ENCODE measurements around the gene BRD3OS.

Gene BRD3OS

DNA sequence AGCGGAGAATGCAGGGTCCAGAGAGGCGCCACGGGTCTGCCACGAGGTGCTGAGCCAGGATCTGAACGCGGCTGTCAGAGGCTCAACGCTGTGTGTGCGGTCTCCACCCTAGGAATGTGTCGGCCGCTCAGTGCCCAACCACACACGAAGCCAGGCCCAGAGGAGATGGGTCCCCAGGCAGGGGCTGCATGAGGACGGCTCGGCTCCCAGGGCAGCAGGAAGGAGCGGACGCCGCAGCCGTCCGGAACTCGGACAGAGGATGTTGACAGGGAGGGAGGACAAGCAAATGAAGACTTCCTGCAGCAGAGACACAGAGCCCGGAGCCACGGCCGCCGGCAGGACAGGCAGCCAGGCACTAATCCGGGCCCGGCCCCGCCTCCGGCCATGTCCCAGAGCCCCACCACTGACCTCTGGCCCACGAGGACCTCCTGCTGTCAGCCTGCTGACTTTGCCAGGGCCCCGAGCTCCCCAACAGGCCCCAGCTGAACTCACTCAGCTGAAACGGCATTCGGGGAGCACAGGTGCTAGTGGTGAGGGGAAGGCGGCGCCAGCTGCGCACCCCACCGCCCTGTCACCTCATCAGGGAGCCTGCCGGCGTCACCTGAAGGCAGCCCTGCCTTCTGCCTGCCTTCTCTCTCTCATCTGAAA lies 45.9 kb upstream of the BRD3OS start:
- TF ChIP-seq, protein P1, sequence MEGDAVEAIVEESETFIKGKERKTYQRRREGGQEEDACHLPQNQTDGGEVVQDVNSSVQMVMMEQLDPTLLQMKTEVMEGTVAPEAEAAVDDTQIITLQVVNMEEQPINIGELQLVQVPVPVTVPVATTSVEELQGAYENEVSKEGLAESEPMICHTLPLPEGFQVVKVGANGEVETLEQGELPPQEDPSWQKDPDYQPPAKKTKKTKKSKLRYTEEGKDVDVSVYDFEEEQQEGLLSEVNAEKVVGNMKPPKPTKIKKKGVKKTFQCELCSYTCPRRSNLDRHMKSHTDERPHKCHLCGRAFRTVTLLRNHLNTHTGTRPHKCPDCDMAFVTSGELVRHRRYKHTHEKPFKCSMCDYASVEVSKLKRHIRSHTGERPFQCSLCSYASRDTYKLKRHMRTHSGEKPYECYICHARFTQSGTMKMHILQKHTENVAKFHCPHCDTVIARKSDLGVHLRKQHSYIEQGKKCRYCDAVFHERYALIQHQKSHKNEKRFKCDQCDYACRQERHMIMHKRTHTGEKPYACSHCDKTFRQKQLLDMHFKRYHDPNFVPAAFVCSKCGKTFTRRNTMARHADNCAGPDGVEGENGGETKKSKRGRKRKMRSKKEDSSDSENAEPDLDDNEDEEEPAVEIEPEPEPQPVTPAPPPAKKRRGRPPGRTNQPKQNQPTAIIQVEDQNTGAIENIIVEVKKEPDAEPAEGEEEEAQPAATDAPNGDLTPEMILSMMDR (IDR thresholded peaks at IDR 0.05), result no peak
- TF ChIP-seq ZFX (IDR thresholded peaks at IDR 0.05; ENCODE audit: borderline replicate concordance), result no peak
- no peak overlapping the region for H3K27ac ChIP-seq

GRCh38 chr9:133979921-133980863 lies 45.1 kb upstream of the BRD3OS start:
- TF ChIP-seq, protein P1 (IDR thresholded peaks at IDR 0.05), result no peak
- no peak for TF ChIP-seq ZFX (IDR thresholded peaks at IDR 0.05; ENCODE audit: borderline replicate concordance)

DNA sequence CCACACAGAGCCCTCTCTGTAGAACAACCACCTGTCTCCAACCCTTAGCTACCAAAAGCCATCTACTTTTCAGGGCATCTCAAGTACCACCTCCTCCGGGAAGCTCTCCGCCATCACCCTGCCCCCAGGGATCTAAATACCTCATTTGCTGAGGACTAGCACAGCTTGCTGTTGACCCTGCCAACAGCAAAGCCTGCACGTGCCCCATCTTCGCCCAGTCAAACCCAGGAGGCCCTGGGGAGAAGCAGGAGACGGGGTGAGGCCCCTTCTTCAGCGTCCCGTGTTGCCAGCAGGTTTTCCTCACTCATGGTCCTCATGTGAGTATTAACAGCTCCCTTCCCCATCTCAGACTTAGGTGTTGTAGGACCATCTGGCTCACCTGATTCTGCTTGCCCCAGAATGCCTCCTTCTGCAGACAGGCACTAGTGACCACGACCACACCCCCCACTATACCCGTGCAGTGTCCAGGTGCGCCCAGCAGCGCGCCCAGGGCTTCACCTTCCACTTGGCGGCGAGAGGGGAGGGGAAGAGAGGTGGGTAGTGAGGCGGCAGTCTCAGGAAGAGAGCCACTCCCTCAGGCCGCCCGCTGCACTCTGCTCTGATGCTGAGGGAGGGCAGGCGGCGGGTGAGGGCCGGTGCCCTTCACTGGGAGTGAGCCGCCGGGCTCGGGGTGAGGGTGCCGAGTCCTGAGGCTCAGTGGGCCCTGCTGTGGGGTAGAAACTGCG lies 44.3 kb upstream of the BRD3OS start:
- no peak overlapping the region for H3K27ac ChIP-seq
- TF ChIP-seq, protein P1 (IDR thresholded peaks at IDR 0.05), result no peak
- TF ChIP-seq ZFX (IDR thresholded peaks at IDR 0.05; ENCODE audit: borderline replicate concordance), result no peak

More at GRCh38 chr9:133979921-133980863, 45.1 kb upstream of the BRD3OS start:
- H3K27ac ChIP-seq, result no peak overlapping the region

DNA sequence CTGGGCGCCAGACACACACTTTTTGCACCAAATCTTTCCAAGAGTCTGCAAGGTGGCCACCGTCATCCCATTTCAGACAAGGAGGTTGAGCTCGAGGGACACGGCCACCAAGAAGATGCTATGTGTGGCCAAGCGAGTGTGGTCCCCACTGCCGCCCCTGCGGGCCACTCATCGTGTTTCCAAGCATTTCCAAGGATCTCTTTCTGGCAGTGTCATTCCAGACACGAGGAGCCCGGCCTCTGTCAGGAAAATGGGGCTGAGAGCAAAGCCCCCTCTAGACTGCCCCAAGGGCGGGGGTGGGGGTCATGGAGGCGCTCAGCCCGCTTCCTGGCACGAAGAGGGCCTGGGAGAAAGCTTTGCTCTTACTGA lies 43.7 kb upstream of the BRD3OS start:
- no peak overlapping the region for H3K27ac ChIP-seq
- TF ChIP-seq ZFX (IDR thresholded peaks at IDR 0.05; ENCODE audit: borderline replicate concordance), result no peak
- TF ChIP-seq, protein P1 (IDR thresholded peaks at IDR 0.05), result no peak

GRCh38 chr9:133981958-133982681 lies 43.2 kb upstream of the BRD3OS start:
- TF ChIP-seq, protein P1 (IDR thresholded peaks at IDR 0.05), result no peak
- TF ChIP-seq ZFX (IDR thresholded peaks at IDR 0.05; ENCODE audit: borderline replicate concordance), result no peak

DNA sequence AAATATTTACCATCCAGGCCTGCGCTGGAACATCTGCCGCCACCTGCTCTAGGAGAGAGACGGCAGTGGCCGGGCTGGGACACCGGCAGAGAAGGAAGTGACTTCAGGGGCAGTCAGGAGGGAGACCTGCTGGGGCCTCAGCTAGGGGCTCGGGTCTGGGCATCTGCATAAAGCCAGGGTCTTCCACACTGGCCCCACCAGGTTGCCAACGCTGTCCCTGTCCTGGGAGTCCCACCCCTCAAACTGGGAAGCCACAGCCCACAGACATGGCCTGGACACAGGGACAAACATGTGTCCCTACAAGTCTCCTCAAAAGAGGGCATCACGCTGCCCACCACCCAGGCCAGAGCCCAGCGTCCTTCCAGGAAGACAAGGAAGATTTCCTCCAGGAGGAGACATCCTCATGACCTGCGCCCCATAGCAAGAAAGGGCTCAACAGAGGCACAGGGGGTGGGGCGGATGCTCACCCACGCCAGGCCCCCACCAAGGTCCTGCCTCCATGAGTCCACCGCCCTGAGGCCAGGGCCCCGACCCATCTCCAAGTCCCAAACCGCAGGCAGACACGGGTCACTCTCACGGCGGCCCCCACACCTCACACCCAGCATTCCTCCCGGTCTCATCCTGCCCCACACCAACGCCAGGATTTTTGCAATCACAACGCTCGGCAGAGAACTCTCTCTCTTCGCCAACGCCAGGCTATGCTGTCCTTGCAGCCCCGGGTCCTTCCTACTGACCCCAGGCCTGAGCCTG lies 42.1 kb upstream of the BRD3OS start:
- no peak overlapping the region for H3K27ac ChIP-seq
- TF ChIP-seq, protein P1 (IDR thresholded peaks at IDR 0.05), result no peak
- no peak for TF ChIP-seq ZFX (IDR thresholded peaks at IDR 0.05; ENCODE audit: borderline replicate concordance)

More at GRCh38 chr9:133981958-133982681, 43.2 kb upstream of the BRD3OS start:
- H3K27ac ChIP-seq, result no peak overlapping the region

Data from 22Rv1 (cell line).